ENCODE results near the gene RUSC1. TPM values are rescaled to one million over a fixed set of nuclear protein-coding genes. Genes with fewer than 3 reads are reported as not detected.

RUSC1 gene
- total RNA-seq, 1 donor from 2014 or later = 67.1 TPM

- Mint-ChIP-seq H3K9me3 (ENCODE audit: unreplicated experiment) (no peaks in the 10 kb centered on the region), H3K27ac (ENCODE audit: unreplicated experiment) (peak overlapping the region; percentile 30), H3K4me1 (ENCODE audit: unreplicated experiment) (peaks cover 34% of the 10 kb centered on the region), H3K4me3 (ENCODE audit: unreplicated experiment) (peak overlapping the region; percentile 95), H3K27me3 (ENCODE audit: unreplicated experiment) (peaks cover 10% of the 10 kb centered on the region), H3K36me3 (ENCODE audit: low read depth, unreplicated experiment) (peaks cover 11% of the 10 kb centered on the region)
- DNase-seq (ENCODE audit: low spot score) = peak; percentile 84
- no peak for TF ChIP-seq CTCF (IDR thresholded peaks at IDR 0.05; ENCODE audit: unreplicated experiment)
Observed at GRCh38 chr1:155324037-155324716, 3.5 kb downstream of the RUSC1 start.

GRCh38 chr1:155324717-155325602 is 4.3 kb downstream of the RUSC1 start:
- no peak overlapping the region for H3K27ac Mint-ChIP-seq (ENCODE audit: unreplicated experiment)
- H3K4me3 Mint-ChIP-seq (ENCODE audit: unreplicated experiment) = peak overlapping the region; percentile 95
- TF ChIP-seq CTCF (IDR thresholded peaks at IDR 0.05; ENCODE audit: unreplicated experiment) = no peak
- H3K9me3 Mint-ChIP-seq (ENCODE audit: unreplicated experiment) = no peaks in the 10 kb centered on the region
- peaks cover 10% of the 10 kb centered on the region for H3K27me3 Mint-ChIP-seq (ENCODE audit: unreplicated experiment)
- peak; percentile 63 for DNase-seq (ENCODE audit: low spot score)
- peaks cover 11% of the 10 kb centered on the region for H3K36me3 Mint-ChIP-seq (ENCODE audit: low read depth, unreplicated experiment)
- H3K4me1 Mint-ChIP-seq (ENCODE audit: unreplicated experiment) = peaks cover 26% of the 10 kb centered on the region

GRCh38 chr1:155325603-155325893 is 4.9 kb downstream of the RUSC1 start:
- no peak for DNase-seq (ENCODE audit: low spot score)
- no peak for TF ChIP-seq CTCF (IDR thresholded peaks at IDR 0.05; ENCODE audit: unreplicated experiment)
- no peaks in the 10 kb centered on the region for H3K9me3 Mint-ChIP-seq (ENCODE audit: unreplicated experiment)
- H3K4me3 Mint-ChIP-seq (ENCODE audit: unreplicated experiment) = peak overlapping the region; percentile 87
- peaks cover 20% of the 10 kb centered on the region for H3K4me1 Mint-ChIP-seq (ENCODE audit: unreplicated experiment)
- peaks cover 14% of the 10 kb centered on the region for H3K36me3 Mint-ChIP-seq (ENCODE audit: low read depth, unreplicated experiment)
- peak overlapping the region; percentile 36 for H3K27ac Mint-ChIP-seq (ENCODE audit: unreplicated experiment)
- H3K27me3 Mint-ChIP-seq (ENCODE audit: unreplicated experiment) = peaks cover 10% of the 10 kb centered on the region

- H3K36me3 Mint-ChIP-seq (ENCODE audit: low read depth, unreplicated experiment) = peaks cover 19% of the 10 kb centered on the region
- peaks cover 19% of the 10 kb centered on the region for H3K4me1 Mint-ChIP-seq (ENCODE audit: unreplicated experiment)
- peak overlapping the region; percentile 36 for H3K27ac Mint-ChIP-seq (ENCODE audit: unreplicated experiment)
- TF ChIP-seq CTCF (IDR thresholded peaks at IDR 0.05; ENCODE audit: unreplicated experiment) = no peak
- no peaks in the 10 kb centered on the region for H3K9me3 Mint-ChIP-seq (ENCODE audit: unreplicated experiment)
- peaks cover 10% of the 10 kb centered on the region for H3K27me3 Mint-ChIP-seq (ENCODE audit: unreplicated experiment)
- peak overlapping the region; percentile 87 for H3K4me3 Mint-ChIP-seq (ENCODE audit: unreplicated experiment)
- DNase-seq (ENCODE audit: low spot score) = no peak
Observed at GRCh38 chr1:155326020-155326526, 5.4 kb downstream of the RUSC1 start.

GRCh38 chr1:155326631-155327037 is 5.9 kb downstream of the RUSC1 start:
- H3K4me1 Mint-ChIP-seq (ENCODE audit: unreplicated experiment) = peaks cover 16% of the 10 kb centered on the region
- peaks cover 10% of the 10 kb centered on the region for H3K27me3 Mint-ChIP-seq (ENCODE audit: unreplicated experiment)

More at GRCh38 chr1:155326631-155327037, 5.9 kb downstream of the RUSC1 start:
- no peak for DNase-seq (ENCODE audit: low spot score)
- no peak overlapping the region for H3K27ac Mint-ChIP-seq (ENCODE audit: unreplicated experiment)
- TF ChIP-seq CTCF (IDR thresholded peaks at IDR 0.05; ENCODE audit: unreplicated experiment) = no peak
- no peaks in the 10 kb centered on the region for H3K9me3 Mint-ChIP-seq (ENCODE audit: unreplicated experiment)
- H3K4me3 Mint-ChIP-seq (ENCODE audit: unreplicated experiment) = peak overlapping the region; percentile 87
- peaks cover 22% of the 10 kb centered on the region for H3K36me3 Mint-ChIP-seq (ENCODE audit: low read depth, unreplicated experiment)
